HG02798 (cell line): ENCODE measurements around the gene IFI6.
"Not testable (repeated sequence)": the region's sequence is repeated elsewhere in the genome, so short reads cannot be mapped to it uniquely, and the experiment has no call there.

Source experiments
- ATAC-seq: cut with Tn5 transposase; IDR thresholded peaks from one replicate; pipeline ENCODE4 v1.9.1; 2021; ENCODE audit warnings: mild to moderate bottlenecking; ENCODE audit not compliant: unreplicated experiment, poor library complexity

Gene IFI6, protein sequence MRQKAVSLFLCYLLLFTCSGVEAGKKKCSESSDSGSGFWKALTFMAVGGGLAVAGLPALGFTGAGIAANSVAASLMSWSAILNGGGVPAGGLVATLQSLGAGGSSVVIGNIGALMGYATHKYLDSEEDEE

DNA sequence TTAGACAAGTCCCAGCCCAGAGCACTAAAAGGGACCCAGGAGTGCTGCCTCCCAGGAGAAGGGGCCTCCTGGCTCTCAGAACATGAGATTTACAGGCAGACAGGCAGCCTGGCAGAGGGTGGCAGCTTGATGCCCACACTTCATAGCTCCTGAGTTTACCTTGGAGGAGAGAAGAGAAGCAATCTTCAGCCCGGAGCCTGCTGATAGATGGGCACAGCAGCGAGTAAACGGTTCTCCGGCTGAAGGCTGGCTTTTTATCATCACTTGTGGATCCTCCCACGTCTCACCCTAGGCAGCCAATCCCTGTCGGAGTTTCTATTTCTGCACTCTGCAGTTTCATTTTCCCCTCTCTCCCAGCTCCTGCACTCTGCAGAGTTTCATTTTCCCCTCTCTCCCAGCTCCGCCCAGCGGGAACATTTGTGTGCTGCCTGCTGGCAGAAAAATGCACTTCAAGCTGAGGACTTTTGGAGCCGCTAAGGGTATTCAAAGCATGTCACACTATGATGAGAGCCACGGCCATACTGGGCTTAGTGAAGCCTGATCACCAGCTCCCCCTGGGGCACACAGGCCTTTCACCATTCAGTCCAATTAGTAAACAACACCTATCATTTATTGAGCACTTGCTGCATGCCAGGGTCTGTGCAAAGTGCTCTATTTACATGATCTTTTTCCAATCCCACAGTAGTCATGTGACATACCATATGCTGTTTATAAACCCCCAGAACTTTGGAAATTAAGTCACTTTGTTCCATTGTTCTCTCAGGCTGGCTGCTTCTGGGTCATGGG is at the start of gene IFI6:
Gene IFI6 (minus strand): TSS at position 229 of the 786 bp plus-strand sequence. CDS start 2,878 bp downstream, outside the sequence.
- ATAC-seq = peak; percentile 85

DNA sequence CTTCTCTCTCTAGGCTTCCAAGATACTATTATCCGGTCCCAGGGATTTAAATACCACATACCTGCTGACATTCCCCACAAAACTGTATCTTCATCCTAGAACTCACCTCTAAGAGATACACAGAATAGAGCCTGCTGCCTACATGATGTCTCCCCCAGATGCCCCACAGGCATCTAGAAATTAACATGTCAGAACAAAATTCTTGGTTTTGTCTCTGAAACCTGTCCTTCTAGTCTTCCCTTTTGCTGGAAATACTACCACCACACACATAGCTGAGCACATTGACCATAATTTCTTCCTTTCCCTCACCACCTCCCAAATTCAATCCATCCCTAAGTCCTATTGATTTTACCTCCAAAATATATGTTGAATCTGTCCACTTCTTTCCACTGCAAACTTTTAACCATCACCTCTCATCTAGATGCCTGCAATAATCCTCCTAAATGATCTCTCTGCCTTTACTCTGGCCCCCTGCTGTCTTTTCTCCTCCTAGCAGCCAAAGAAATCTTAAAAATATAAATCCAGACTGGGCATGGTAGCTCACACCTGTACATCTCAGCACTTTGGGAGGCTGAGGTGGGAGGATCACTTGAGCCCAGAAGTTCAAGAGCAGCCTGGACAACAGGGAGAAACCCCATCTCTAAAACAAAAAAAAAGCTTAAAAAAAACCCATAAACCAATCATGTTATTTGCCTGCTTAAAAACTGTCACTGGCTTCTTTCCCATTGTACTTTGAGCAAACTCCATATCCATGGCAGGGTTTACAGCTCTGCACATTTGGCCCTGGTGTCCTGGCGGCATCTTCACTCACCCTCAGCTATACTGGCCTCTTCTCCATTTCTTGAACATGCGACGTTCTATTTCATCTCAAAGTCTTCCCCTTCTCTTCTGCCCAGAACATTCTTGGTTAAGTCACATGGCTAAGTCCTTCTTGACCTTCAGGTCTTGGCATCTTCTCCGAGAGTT is 47.6 kb upstream of the IFI6 start:
- no peak for ATAC-seq

DNA sequence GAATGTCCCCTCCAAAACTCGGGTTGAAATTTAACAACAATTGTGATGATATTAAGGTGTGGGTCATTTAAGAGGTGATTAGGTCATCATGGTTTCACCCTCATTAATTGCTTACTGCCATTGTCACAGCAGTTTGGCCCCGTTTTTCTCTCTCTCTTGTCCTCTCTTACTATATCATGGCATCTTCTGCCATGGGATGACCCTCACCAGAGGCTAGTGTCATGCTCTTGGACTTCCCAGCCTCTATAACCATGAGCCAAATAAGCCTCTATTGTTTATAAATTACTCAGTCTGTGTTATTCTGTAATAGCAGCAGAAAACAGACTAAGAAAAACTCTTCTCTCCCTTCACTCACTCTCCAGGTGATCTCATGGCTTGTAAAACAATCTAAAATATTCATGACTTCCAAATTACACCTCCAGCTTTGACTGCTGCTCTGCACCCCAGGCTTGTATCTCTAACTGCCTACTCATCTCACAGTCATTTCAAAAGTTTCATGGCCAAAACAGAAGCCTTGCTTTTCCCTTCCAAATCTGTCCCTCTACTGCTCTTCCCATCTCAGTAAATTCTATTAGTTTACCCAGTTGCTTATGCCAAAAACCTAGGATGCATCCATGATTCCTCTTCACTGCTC is 44.4 kb upstream of the IFI6 start:
- no peak for ATAC-seq

DNA sequence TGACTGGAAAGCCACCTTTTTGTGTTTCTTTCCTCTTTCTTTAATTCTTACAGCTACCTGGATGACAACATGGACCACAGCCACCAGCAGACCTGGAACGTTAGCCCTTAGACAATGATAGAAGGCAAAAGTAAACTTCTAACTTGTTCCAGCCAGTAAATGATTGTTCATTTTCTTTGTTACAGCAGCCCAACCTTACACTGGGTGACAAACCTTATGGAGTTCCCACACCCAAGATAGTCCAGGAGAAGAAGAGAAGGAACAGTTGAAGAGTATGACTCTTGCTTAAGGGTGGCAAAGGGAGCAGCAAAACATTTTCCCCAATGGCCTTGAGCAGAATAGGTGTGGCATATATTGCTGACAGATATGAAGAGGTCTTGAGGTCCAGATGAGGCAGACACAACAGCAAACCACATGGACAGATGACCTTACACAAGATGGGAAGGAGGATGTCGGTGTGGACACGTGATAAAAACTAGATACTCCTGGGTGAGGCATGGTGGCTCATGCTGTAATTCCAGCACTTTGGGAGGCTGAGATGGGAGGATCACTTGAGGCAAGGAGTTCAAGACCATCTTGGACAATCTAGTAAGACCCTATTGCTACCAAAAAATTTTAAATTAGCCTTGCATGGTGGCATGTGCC is 42.0 kb upstream of the IFI6 start:
- ATAC-seq = no peak

DNA sequence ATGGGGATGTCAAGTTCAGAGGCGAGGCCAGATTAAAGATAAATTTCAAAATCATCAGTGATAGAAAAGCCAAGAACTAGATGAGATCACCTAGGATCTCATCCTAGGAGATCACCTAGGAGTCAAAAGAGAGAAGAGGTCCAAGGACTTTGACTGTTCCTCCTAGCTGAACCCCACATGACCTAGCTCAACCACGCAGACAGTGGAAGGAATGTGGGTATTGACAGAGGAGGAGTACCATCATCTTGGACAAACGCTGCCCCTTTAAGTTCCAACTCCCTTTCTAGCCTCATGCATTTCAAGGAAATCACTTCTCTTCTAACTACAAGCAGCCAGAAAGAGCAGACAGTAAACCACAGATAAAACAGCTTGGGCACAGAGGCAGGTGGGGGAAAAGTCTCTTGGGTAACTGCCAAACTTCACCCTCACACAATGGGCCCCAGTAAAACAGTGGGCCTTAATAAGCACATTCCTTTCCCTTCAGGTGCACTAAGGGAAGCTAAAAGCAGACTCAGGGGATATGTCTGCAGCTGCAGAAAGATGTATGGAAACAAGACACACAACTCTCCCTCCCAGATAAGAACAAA is 41.2 kb upstream of the IFI6 start:
- no peak for ATAC-seq

DNA sequence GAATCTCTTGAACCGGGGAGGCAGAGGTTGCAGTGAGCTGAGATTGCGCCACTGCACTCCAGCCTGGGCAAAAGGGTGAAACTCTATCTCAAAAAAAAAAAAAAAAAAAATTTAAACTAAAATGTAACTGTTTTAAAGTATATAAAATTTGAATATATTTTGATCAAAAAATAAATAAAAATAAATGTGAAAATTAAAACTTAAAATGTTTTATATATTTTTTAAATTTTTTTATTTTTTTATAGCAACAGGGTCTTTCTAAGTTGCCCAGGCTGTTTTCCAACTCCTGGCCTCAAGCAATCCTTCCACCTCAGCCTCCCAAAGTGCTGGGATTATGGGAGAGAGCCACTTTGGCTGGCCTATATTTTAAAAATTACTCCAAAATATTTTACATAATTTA is 38.6 kb upstream of the IFI6 start:
- no peak for ATAC-seq

DNA sequence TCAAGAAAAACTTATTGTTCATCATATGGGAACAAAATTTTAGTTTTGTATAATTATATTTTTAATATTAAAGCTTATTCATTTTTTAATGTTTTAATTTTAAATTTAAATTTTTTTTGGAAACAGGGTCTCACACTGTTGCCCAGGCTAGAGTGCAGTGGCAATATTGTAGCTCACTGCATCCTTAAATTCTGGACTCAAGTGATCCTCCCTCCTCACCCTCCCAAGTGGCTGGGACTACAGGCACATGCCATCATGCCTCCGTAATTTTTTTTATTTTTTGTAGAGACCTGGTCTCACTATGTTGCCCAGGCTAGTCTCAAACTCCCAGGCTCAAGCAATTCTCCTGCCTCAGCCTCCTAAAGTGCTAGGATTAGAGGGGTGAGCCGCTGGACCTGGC is 33.6 kb upstream of the IFI6 start:
- ATAC-seq = no peak

DNA sequence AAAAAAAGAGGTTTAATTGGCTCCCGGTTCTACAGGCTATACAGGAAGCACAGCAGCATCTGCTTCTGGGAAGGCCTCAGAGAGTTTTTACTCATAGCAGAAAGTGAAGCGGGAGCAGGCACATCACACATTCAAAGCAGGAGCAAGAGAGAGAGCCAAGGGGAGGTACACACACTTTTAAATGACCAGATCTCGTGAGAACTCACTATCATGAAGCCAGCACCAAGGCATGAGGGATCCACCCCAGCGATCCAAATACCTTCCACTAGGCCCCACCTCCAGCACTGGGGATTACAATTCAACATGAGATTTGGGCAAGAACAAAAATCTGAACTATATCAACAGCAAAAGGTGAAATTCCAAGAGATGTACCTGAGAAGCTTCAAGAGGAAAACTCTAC is 33.0 kb upstream of the IFI6 start:
- no peak for ATAC-seq

DNA sequence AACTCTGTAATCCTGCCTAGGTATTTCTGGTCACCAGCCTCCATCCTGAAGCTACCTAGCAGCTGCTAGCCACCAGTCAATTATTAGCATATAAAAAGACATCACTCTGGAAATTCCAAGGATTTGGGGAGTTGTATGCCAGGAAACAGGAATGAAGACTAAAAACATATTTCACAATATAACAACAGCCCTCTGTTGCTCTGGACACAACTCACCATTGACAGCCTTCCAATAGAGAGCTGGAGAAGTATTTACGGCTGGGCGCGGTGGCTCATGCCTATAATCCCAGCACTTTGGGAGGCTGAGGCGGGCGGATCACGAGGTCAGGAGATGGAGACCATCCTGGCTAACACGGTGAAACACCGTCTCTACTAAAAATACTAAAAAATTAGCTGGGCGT is 24.8 kb upstream of the IFI6 start:
- not testable (repeated sequence) for ATAC-seq

DNA sequence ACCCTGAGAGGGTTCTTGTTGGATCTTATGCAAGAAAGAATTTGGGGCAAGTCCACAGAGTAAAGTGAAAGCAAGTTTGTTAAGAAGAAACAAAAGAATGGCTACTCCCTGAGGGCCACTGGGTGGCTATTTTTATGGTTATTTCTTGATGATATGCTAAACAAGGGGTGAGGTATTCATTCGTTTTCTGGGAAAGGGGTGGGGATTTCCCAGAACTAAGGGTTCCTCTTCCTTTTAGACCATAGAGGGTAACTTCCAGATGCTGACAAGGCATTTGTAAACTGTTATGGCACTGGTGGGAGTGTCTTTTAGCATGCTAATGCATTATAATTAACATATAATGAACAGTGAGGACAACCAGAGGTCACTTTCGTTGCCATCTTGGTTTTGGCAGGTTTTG is 18.2 kb upstream of the IFI6 start:
- no peak for ATAC-seq

DNA sequence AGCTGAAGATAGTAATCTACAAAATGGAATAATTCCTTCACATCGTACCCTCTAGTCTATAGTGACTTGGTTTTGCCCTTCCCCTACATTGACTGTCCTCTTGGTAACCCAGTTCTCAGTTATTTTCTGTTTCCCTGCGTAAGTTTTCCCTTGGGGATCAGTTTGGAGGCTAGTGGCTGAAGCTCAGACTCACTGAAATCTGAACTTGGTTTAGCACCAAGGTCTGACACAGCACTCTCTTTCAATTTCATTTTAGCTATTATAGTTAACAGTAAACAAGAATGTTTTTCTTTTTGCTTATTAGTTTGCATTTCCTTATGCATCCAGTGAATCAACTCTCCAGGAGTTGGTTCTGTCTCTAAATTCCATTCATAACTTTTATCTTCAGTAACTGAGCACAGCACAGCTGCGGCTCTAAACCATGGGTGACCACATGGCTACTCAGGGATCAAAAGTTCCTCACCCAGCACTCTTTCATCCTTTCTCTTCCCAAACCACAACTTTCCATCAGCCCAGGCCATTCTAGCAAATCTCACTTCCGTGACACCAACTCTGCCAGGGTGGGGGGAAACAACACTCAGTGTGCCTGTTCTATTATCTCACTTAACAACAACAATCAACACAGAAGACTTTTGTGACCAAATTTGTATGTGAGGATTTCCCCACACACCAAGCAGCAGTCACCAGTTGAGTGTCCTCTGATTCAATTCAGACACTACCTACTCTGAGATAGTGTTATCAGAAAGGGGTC is 17.6 kb upstream of the IFI6 start:
- ATAC-seq = peak; percentile 60

DNA sequence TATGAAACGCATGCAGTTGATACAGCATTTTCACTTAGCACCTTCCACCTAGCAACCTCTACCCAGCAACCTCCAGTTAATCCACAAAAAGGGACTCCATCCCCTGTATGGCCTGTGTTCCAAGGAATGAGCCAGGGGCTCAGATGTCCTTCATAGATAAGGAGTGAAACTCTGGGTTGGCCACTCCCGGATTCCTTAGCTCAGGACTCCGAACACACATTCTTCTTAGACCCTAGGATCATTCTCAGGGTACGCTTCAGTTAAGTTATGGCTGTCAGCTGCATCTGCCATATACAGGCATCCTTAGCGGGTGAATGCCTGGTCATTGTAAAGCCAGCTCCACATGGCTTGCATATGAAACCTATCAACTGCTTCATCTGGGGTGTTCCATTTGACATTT is 15.9 kb upstream of the IFI6 start:
- no peak for ATAC-seq

DNA sequence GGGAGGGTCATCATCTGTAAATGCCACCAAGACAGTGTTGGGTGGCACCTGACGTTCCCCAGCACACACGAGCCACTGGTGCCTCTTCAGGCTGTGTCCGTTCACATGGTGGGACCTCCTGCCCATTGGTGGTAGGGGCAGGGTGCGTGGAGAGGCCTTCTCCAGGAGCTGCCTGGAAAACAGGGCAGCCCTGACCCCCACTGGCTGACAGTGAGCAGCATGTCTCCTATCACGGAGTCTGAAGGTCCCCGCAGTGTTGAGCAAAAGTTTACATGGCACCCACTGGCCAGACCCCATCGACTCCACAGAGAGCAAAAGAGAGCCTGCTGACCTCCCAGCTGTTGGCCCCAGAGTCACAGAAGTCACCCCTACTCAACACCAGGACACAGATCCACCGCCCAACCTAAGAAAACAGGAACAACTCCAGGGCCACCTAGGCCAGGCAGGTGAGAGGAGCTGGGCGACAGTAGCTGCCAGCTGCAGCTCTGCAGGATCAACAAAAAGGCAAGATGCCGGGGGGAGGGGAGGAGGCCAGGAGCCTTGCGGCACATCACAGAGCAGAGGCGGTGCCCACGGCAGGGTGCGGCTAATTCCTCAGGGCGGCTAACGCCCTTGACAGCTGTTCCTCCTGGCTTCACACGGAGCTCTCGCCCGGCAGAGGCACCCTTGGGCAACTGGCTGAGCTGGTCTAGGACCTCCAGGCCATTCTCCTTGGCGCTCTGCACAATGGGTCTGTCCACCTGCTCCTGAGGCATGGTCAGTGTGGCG is 14.4 kb upstream of the IFI6 start:
- ATAC-seq = no peak

DNA sequence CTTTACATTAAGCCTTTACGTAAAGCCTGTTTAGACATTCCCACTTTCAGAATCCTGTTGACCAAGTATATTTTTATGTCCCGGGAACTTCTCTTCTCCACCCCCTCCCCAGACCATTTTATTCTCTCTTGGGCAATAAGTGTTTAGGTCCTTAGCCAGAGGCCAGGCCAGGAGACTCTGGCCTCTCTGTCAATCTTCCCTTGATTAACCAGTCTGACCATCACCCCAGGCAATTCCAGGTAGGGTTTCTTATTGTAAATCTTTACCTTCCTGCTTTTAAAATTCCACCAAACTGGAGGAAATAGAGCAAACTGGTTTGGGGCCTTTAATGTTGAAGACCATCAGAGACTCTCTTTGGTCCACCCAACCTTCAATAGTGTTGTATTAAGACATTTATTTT is 12.2 kb upstream of the IFI6 start:
- no peak for ATAC-seq

DNA sequence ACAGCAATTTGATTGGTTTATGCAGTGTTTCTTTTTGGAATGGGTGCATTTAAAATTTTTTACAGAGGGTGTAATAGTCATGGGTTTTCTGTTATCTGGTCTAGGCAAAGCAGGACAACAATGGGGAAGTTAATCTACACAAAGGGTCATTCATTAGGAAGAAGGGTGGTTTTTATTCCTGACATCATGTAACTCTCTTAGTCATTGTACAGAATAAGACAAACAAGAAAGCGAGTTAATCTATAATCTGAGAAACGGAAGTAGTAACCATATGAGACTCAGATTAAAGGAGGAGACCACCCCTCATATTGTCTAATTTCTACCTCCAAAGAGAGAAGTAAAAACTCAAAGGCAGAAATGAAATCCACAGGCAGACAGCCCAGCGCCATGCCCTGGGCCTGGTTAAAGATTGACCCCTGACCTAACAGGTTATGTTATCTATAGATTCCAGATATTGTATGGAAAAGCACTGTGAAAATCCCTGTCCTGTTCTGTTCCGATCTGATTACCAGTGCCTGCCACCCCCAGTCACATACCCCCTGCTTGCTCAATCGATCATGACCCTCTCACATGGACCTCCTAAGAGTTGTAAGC is 10.5 kb upstream of the IFI6 start:
- no peak for ATAC-seq

DNA sequence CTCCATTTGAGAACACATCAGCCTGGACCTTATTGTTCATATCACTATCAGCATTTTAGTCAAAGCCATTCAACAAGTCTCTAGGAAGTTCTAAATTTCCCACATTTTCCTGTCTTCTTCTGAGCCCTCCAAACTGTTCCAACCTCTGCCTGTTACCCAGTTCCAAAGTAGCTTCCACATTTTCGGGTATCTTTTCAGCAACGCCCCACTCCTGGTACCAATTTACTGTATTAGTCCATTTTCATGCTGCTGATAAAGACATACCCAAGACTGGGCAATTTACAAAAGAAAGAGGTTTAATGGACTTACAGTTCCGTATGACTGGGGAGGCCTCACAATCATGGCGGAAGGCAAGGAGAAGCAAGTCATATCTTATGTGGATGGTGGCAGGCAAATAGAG is 9.6 kb upstream of the IFI6 start:
- ATAC-seq = not testable (repeated sequence)

DNA sequence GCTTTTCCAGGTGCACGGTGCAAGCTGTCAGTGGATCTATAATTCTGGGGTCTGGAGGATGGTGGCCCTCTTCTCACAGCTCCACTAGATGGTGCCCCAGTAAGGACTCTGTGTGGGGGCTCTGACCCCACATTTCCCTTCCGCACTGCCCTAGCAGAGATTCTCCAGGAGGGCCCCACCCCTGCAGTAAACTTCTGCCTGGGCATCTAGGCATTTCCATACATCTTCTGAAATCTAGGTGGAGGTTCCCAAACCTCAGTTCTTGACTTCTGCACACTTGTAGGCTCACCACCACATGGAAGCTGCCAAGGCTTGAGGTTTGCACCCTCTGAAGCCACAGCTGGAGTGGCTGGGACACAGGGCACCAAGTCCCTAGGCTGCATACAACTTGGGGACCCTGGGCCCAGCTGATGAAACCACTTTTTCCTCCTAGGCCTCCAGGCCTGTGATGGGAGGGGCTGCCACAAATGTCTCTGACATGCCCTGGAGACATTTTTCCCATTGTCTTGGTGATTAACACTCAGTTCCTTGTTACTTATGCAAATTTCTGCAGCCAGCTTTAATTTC is 8.3 kb upstream of the IFI6 start:
- not testable (repeated sequence) for ATAC-seq

DNA sequence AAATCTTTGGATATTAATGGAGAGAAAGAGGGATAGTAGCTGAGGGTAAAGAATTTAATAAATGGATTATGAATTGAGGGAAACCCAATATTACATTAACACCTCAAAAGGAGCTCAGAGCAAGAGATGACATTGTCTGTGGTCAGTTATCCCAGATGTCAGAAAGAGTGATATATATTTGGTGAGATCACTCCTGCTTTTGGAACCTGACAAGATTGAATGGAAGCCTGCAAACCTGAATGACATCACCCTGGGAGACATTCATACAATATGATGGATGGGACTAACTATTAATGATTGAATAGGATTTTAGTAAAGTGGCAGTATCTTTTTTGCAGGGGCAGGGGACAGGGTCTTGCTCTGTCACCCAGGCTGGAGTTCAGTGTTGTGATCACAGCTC is 6.8 kb upstream of the IFI6 start:
- ATAC-seq = no peak
